Activated naive CD8-positive, alpha-beta T cell treated with anti-CD3 and anti-CD28 coated beads, Interleukin-2, amount 50 U/mL, for 24 hours (primary cell): ENCODE measurements around the gene DCAF17.
A peak's percentile ranks its signal among the peaks of the same experiment; 100 is the strongest.
"Not testable (repeated sequence)": the region's sequence is repeated elsewhere in the genome, so short reads cannot be mapped to it uniquely, and the experiment has no call there.

ENCODE experiments used
- ATAC-seq: fragments of 150-1000 bp; cut with Tn5 transposase; one replicate; pipeline ENCODE4 v1.10.0; 2021
- DNase-seq: peaks from one replicate; pipeline ENCODE4 v3.0.0; 2021
- H3K27ac Mint-ChIP-seq: one replicate; pipeline ENCODE4 v1.8.0; 2021; ENCODE audit warnings: mild to moderate bottlenecking, mixed read lengths
- H3K27me3 Mint-ChIP-seq: one replicate; pipeline ENCODE4 v1.8.0; 2021; ENCODE audit warnings: mixed read lengths
- H3K36me3 Mint-ChIP-seq: one replicate; pipeline ENCODE4 v1.8.0; 2021; ENCODE audit warnings: low read depth, mixed read lengths
- H3K4me1 Mint-ChIP-seq: one replicate; pipeline ENCODE4 v1.8.0; 2021; ENCODE audit warnings: mixed read lengths
- H3K4me3 Mint-ChIP-seq: one replicate; pipeline ENCODE4 v1.8.0; 2021; ENCODE audit warnings: mild to moderate bottlenecking, moderate library complexity, mixed read lengths
- H3K9me3 Mint-ChIP-seq: one replicate; pipeline ENCODE4 v1.8.0; 2021; ENCODE audit warnings: mixed read lengths

DCAF17 gene

GRCh38 chr2:171404719-171405118, 29.3 kb upstream of the DCAF17 start:
- no peak for ATAC-seq
- H3K27ac Mint-ChIP-seq: no peak overlapping the region
- H3K36me3 Mint-ChIP-seq: peaks cover 25% of the 10 kb centered on the region
- H3K4me1 Mint-ChIP-seq: peaks cover 34% of the 10 kb centered on the region
- no peaks in the 10 kb centered on the region for H3K27me3 Mint-ChIP-seq
- peaks cover 10% of the 10 kb centered on the region for H3K9me3 Mint-ChIP-seq
- DNase-seq: no peak
- H3K4me3 Mint-ChIP-seq: no peak overlapping the region

GRCh38 chr2:171405546-171405945, 28.5 kb upstream of the DCAF17 start:
- Mint-ChIP-seq H3K9me3 (peaks cover 10% of the 10 kb centered on the region), H3K4me1 (peaks cover 38% of the 10 kb centered on the region), H3K27ac (no peak overlapping the region), H3K36me3 (peaks cover 25% of the 10 kb centered on the region), H3K4me3 (no peak overlapping the region), H3K27me3 (no peaks in the 10 kb centered on the region)
- DNase-seq: no peak
- ATAC-seq: no peak

- ATAC-seq (no peak), DNase-seq (no peak)
- Mint-ChIP-seq H3K27ac (no peak overlapping the region), H3K27me3 (no peaks in the 10 kb centered on the region), H3K9me3 (peaks cover 10% of the 10 kb centered on the region), H3K36me3 (peaks cover 22% of the 10 kb centered on the region), H3K4me1 (peaks cover 38% of the 10 kb centered on the region), H3K4me3 (no peak overlapping the region)
Measured at GRCh38 chr2:171406044-171406443, 28.0 kb upstream of the DCAF17 start.

GRCh38 chr2:171407030-171407675, 26.9 kb upstream of the DCAF17 start:
- Mint-ChIP-seq H3K27me3 (no peaks in the 10 kb centered on the region), H3K4me3 (no peak overlapping the region), H3K4me1 (peaks cover 38% of the 10 kb centered on the region), H3K27ac (peak overlapping the region; percentile 21), H3K9me3 (peaks cover 5% of the 10 kb centered on the region), H3K36me3 (peaks cover 13% of the 10 kb centered on the region)
- ATAC-seq: no peak
- DNase-seq: no peak

- Mint-ChIP-seq H3K4me3 (no peak overlapping the region), H3K27ac (no peak overlapping the region), H3K4me1 (peaks cover 38% of the 10 kb centered on the region), H3K27me3 (no peaks in the 10 kb centered on the region), H3K9me3 (peaks cover 4% of the 10 kb centered on the region), H3K36me3 (peaks cover 10% of the 10 kb centered on the region)
- DNase-seq (no peak), ATAC-seq (no peak)
Measured at GRCh38 chr2:171407676-171408044, 26.4 kb upstream of the DCAF17 start.

GRCh38 chr2:171409436-171409971, 24.5 kb upstream of the DCAF17 start:
- peaks cover 29% of the 10 kb centered on the region for H3K4me1 Mint-ChIP-seq
- peaks cover 10% of the 10 kb centered on the region for H3K36me3 Mint-ChIP-seq
- no peak overlapping the region for H3K4me3 Mint-ChIP-seq
- H3K27me3 Mint-ChIP-seq: no peaks in the 10 kb centered on the region
- peaks cover 4% of the 10 kb centered on the region for H3K9me3 Mint-ChIP-seq
- no peak overlapping the region for H3K27ac Mint-ChIP-seq
- DNase-seq: no peak
- ATAC-seq: no peak

- Mint-ChIP-seq H3K4me1 (peaks cover 29% of the 10 kb centered on the region), H3K27me3 (no peaks in the 10 kb centered on the region), H3K9me3 (peaks cover 4% of the 10 kb centered on the region), H3K4me3 (no peak overlapping the region), H3K27ac (no peak overlapping the region), H3K36me3 (peaks cover 12% of the 10 kb centered on the region)
- no peak for ATAC-seq
- DNase-seq: no peak
Measured at GRCh38 chr2:171410101-171410500, 23.9 kb upstream of the DCAF17 start.

GRCh38 chr2:171410624-171411023, 23.4 kb upstream of the DCAF17 start:
- Mint-ChIP-seq H3K9me3 (peaks cover 4% of the 10 kb centered on the region), H3K4me3 (no peak overlapping the region), H3K27ac (no peak overlapping the region), H3K27me3 (no peaks in the 10 kb centered on the region), H3K4me1 (peaks cover 26% of the 10 kb centered on the region), H3K36me3 (peaks cover 11% of the 10 kb centered on the region)
- ATAC-seq (no peak), DNase-seq (no peak)

- peaks cover 4% of the 10 kb centered on the region for H3K9me3 Mint-ChIP-seq
- no peak overlapping the region for H3K27ac Mint-ChIP-seq
- H3K4me1 Mint-ChIP-seq: peaks cover 29% of the 10 kb centered on the region
- no peak for ATAC-seq
- peaks cover 16% of the 10 kb centered on the region for H3K36me3 Mint-ChIP-seq
- no peak for DNase-seq
- no peaks in the 10 kb centered on the region for H3K27me3 Mint-ChIP-seq
- no peak overlapping the region for H3K4me3 Mint-ChIP-seq
Measured at GRCh38 chr2:171411214-171411613, 22.8 kb upstream of the DCAF17 start.

- Mint-ChIP-seq H3K9me3 (peaks cover 4% of the 10 kb centered on the region), H3K36me3 (peaks cover 16% of the 10 kb centered on the region), H3K4me1 (peaks cover 32% of the 10 kb centered on the region), H3K4me3 (no peak overlapping the region), H3K27me3 (no peaks in the 10 kb centered on the region), H3K27ac (no peak overlapping the region)
- DNase-seq (no peak), ATAC-seq (no peak)
Measured at GRCh38 chr2:171411791-171412483, 22.1 kb upstream of the DCAF17 start.

GRCh38 chr2:171412571-171413175, 21.4 kb upstream of the DCAF17 start:
- H3K4me1 Mint-ChIP-seq: peaks cover 28% of the 10 kb centered on the region
- H3K9me3 Mint-ChIP-seq: peaks cover 4% of the 10 kb centered on the region
- ATAC-seq (no peak), DNase-seq (no peak)
- H3K27me3 Mint-ChIP-seq: no peaks in the 10 kb centered on the region
- peaks cover 16% of the 10 kb centered on the region for H3K36me3 Mint-ChIP-seq
- H3K27ac Mint-ChIP-seq: no peak overlapping the region
- H3K4me3 Mint-ChIP-seq: no peak overlapping the region

- not testable (repeated sequence) for DNase-seq, H3K4me3 Mint-ChIP-seq, H3K9me3 Mint-ChIP-seq, H3K27me3 Mint-ChIP-seq, ATAC-seq
- H3K36me3 Mint-ChIP-seq: peaks cover 20% of the 10 kb centered on the region
- H3K27ac Mint-ChIP-seq: peak overlapping the region; percentile 63
- peaks cover 26% of the 10 kb centered on the region for H3K4me1 Mint-ChIP-seq
Measured at GRCh38 chr2:171414645-171415044, 19.4 kb upstream of the DCAF17 start.

- peaks cover 36% of the 10 kb centered on the region for H3K4me1 Mint-ChIP-seq
- peak overlapping the region; percentile 34 for H3K4me3 Mint-ChIP-seq
- peak; percentile 99 for ATAC-seq
- no peaks in the 10 kb centered on the region for H3K27me3 Mint-ChIP-seq
- peaks cover 9% of the 10 kb centered on the region for H3K9me3 Mint-ChIP-seq
- peak overlapping the region; percentile 84 for H3K27ac Mint-ChIP-seq
- H3K36me3 Mint-ChIP-seq: peaks cover 28% of the 10 kb centered on the region
- peak; percentile 81 for DNase-seq
Measured at GRCh38 chr2:171416009-171416926, 17.8 kb upstream of the DCAF17 start.

GRCh38 chr2:171419333-171419732, 14.7 kb upstream of the DCAF17 start:
- H3K9me3 Mint-ChIP-seq: peaks cover 23% of the 10 kb centered on the region
- H3K4me3 Mint-ChIP-seq: no peak overlapping the region
- ATAC-seq: no peak
- peak overlapping the region; percentile 2 for H3K27ac Mint-ChIP-seq
- H3K27me3 Mint-ChIP-seq: no peaks in the 10 kb centered on the region
- DNase-seq: no peak
- H3K4me1 Mint-ChIP-seq: peaks cover 44% of the 10 kb centered on the region
- H3K36me3 Mint-ChIP-seq: peaks cover 48% of the 10 kb centered on the region
